SH-SY5Y (cell line): ENCODE results near the gene CORO1A.

Experiments
- GATA2 ChIP-seq: IDR thresholded peaks from 2 replicates; pipeline ENCODE4 v1.6.1; 2011; ENCODE audit warnings: mild to moderate bottlenecking, low read depth, low read length
- GATA3 ChIP-seq: IDR thresholded peaks from 2 replicates; pipeline ENCODE4 v1.6.1; 2011; ENCODE audit warnings: low read depth, mild to moderate bottlenecking, low read length, moderate library complexity

- TF ChIP-seq GATA2 (no peak), GATA3 (no peak)
These were observed 46.3 kb upstream of the CORO1A start for GRCh38 chr16:30136971-30137605.
